SK-N-SH (cell line): ENCODE results near the gene NDRG2.

Experiments
- RXRA ChIP-seq: IDR thresholded peaks from 2 replicates; pipeline ENCODE4 v1.4.0; 2012; ENCODE audit warnings: low read depth, mild to moderate bottlenecking, borderline replicate concordance
- TAF1 ChIP-seq: IDR thresholded peaks from 2 replicates; pipeline ENCODE4 v1.6.1; 2012; ENCODE audit warnings: low read depth, mild to moderate bottlenecking, low read length, moderate library complexity, borderline replicate concordance
- TF ChIP-seq, protein P1 (sequence below): fragments of 200-600 bp; sonication (generic); IDR thresholded peaks from 2 replicates; pipeline ENCODE4 v1.6.1; 2017; ENCODE audit warnings: antibody characterized with exemption, mild to moderate bottlenecking, moderate library complexity

DNA sequence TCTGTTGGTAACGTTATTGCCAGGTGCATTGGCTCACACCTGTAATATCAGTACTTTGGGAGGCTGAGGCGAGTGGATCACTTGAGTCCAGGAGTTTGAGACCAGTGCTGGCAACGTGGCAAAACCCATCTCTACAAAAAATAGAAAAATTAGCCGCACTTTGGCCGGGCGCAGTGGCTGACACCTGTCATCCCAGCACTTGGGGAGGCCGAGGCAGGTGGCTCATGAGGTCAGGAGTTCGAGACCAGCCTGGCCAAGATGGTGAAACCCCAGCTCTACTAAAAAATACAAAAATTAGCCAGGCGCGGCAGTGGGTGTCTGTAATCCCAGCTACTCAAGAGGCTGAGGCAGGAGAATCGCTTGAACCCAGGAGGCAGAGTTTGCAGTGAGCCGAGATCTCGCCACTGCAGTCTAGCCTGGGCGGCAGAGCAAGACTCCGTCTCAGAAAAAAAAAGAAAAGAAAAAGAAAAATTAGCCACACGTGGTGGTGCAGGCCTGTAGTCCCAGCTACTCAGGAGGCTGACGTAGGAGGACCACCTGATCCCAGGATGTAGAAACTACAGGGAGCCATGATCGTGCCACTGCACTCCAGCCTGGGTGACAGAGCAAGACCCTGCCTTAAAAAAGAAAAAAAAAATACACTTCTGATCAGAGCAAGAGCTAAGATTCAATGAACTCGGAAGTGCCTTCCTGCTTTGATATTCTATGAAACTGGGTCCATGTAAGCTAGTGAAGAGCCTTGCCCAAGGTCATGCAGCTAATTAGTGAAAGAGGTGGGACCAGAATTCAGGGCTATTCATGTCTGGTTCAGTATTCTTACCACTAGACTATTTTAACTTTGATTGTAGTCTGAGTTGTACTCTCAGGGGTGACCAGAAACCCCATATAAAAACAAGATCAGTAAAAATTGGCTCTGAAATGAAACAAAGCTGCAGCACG, 28.6 kb upstream of the NDRG2 start:
- TF ChIP-seq, protein P1, sequence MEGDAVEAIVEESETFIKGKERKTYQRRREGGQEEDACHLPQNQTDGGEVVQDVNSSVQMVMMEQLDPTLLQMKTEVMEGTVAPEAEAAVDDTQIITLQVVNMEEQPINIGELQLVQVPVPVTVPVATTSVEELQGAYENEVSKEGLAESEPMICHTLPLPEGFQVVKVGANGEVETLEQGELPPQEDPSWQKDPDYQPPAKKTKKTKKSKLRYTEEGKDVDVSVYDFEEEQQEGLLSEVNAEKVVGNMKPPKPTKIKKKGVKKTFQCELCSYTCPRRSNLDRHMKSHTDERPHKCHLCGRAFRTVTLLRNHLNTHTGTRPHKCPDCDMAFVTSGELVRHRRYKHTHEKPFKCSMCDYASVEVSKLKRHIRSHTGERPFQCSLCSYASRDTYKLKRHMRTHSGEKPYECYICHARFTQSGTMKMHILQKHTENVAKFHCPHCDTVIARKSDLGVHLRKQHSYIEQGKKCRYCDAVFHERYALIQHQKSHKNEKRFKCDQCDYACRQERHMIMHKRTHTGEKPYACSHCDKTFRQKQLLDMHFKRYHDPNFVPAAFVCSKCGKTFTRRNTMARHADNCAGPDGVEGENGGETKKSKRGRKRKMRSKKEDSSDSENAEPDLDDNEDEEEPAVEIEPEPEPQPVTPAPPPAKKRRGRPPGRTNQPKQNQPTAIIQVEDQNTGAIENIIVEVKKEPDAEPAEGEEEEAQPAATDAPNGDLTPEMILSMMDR = no peak
- TF ChIP-seq TAF1 (no peak), RXRA (no peak)
